ENCODE results near the gene EPHB6. TPM values are rescaled to one million over a fixed set of nuclear protein-coding genes. Genes with fewer than 3 reads are reported as not detected.

Gene EPHB6
- total and polyA plus RNA-seq, 10 of the 15 experiments (the other 5 are each of a cell fraction or from before 2014, with no cell fraction given) = 0.06 to 1.3 (median 0.37) TPM; not detected in 2

DNA sequence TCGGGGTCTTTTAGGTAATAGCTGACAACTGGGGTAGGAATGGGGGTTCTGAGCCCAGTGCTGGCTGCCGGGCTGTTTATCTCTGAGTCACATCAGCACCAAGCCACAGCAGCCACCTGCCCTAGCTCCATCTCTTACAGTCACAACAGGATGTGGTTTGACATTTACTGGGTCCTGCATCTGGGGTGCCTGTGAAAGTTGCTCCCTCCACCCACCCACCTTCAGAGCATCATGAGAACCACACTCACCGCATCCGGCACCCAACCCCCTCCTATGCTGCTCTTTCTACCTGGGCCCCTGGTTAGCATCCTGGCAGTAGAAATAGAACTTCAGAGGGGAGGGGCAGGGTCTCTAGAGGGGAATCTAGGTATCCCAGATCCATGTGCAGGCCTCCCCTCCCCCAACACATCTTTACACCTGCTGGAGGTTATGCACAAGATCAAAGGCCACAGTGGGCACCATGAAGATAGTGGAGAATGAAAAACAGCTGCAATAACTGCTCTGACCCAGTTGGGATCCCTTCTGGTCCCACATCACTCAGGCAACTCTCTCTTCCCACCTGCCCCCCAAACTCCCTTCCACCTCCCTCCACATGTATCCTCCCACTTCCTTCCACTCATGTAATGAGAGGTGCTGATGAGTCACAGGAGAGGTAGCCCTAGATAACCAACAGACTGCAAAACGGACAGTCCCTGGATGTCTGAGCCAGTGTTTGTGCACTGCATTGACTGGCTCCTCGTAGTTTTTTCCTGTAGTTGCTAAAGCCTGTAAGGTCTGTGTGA lies 45.9 kb upstream of the EPHB6 start (continued):
- TF ChIP-seq, protein P1, sequence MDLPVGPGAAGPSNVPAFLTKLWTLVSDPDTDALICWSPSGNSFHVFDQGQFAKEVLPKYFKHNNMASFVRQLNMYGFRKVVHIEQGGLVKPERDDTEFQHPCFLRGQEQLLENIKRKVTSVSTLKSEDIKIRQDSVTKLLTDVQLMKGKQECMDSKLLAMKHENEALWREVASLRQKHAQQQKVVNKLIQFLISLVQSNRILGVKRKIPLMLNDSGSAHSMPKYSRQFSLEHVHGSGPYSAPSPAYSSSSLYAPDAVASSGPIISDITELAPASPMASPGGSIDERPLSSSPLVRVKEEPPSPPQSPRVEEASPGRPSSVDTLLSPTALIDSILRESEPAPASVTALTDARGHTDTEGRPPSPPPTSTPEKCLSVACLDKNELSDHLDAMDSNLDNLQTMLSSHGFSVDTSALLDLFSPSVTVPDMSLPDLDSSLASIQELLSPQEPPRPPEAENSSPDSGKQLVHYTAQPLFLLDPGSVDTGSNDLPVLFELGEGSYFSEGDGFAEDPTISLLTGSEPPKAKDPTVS (IDR thresholded peaks at IDR 0.05; ENCODE audit: low read depth, low read length) = no peak
- peak; percentile 77; the same call in 1 of the 2 replicates for TF ChIP-seq BMI1 (IDR thresholded peaks at IDR 0.05; ENCODE audit: borderline replicate concordance)
- TF ChIP-seq, protein P2, sequence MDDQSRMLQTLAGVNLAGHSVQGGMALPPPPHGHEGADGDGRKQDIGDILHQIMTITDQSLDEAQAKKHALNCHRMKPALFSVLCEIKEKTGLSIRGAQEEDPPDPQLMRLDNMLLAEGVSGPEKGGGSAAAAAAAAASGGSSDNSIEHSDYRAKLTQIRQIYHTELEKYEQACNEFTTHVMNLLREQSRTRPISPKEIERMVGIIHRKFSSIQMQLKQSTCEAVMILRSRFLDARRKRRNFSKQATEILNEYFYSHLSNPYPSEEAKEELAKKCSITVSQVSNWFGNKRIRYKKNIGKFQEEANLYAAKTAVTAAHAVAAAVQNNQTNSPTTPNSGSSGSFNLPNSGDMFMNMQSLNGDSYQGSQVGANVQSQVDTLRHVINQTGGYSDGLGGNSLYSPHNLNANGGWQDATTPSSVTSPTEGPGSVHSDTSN (IDR thresholded peaks at IDR 0.05; ENCODE audit: insufficient replicate concordance, low read depth, low read length) = peak; percentile 58
- peak; percentile 74; the same call in 1 of the 2 replicates for TF ChIP-seq EZH2 (IDR thresholded peaks at IDR 0.05; ENCODE audit: borderline replicate concordance, control insufficient read depth, low read depth, low read length)
- TF ChIP-seq NFXL1 (IDR thresholded peaks at IDR 0.05; ENCODE audit: borderline replicate concordance) = no peak
- no peak for TF ChIP-seq E4F1 (IDR thresholded peaks at IDR 0.05; ENCODE audit: borderline replicate concordance, partially characterized antibody)
- peak; percentile 19; the same call in 1 of the 2 replicates for TF ChIP-seq STAT1 (conservative IDR thresholded peaks at IDR 0.05)
- peak; percentile 84 for TF ChIP-seq MXI1 (IDR thresholded peaks at IDR 0.05; ENCODE audit: low read depth, low read length)
- TF ChIP-seq MTA2 (IDR thresholded peaks at IDR 0.05; ENCODE audit: low read depth) = peak; percentile 96
- TF ChIP-seq, protein P3, sequence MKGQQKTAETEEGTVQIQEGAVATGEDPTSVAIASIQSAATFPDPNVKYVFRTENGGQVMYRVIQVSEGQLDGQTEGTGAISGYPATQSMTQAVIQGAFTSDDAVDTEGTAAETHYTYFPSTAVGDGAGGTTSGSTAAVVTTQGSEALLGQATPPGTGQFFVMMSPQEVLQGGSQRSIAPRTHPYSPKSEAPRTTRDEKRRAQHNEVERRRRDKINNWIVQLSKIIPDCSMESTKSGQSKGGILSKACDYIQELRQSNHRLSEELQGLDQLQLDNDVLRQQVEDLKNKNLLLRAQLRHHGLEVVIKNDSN (IDR thresholded peaks at IDR 0.05; ENCODE audit: borderline replicate concordance, extremely low read length, insufficient read depth, low read depth, low read length) = no peak
- peak in 1 of 2 experiments; percentile 95; a peak in 2 of 4 replicates for TF ChIP-seq CEBPB (IDR thresholded peaks at IDR 0.05; ENCODE audit: borderline replicate concordance in 1 of 2, low read depth in 2 of 2, low read length in 2 of 2)
- no peak for TF ChIP-seq RFX5 (IDR thresholded peaks at IDR 0.05; ENCODE audit: low read depth, low read length)
- no peak for TF ChIP-seq HDAC2 (IDR thresholded peaks at IDR 0.05)
- peak; percentile 95 for TF ChIP-seq MTA3 (IDR thresholded peaks at IDR 0.05; ENCODE audit: borderline replicate concordance, low read length)
- TF ChIP-seq CBFB (IDR thresholded peaks at IDR 0.05; ENCODE audit: low read depth) = peak; percentile 99
- TF ChIP-seq, protein P4, sequence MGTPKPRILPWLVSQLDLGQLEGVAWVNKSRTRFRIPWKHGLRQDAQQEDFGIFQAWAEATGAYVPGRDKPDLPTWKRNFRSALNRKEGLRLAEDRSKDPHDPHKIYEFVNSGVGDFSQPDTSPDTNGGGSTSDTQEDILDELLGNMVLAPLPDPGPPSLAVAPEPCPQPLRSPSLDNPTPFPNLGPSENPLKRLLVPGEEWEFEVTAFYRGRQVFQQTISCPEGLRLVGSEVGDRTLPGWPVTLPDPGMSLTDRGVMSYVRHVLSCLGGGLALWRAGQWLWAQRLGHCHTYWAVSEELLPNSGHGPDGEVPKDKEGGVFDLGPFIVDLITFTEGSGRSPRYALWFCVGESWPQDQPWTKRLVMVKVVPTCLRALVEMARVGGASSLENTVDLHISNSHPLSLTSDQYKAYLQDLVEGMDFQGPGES (IDR thresholded peaks at IDR 0.05) = no peak
- 0 out of 2 replicates have a peak, but pooled peaks have one; percentile 41 for TF ChIP-seq ZSCAN29 (IDR thresholded peaks at IDR 0.05)
